GM12872 (cell line): ENCODE measurements around the gene C1QL1.
A peak's percentile ranks its signal among the peaks of the same experiment; 100 is the strongest.

Source experiments
- CTCF ChIP-seq: IDR thresholded peaks from 3 replicates; pipeline ENCODE4 v1.5.1; 2011; ENCODE audit warnings: low read depth, mild to moderate bottlenecking, low read length, moderate library complexity; ENCODE audit not compliant: insufficient read depth

Gene C1QL1

GRCh38 chr17:44915321-44915726, 52.8 kb downstream of the C1QL1 start, which contains the start of gene GFAP:
Gene GFAP, minus strand, starts transcription at chr17:44915500. Its CDS starts 14 bp downstream, at chr17:44915486.
- TF ChIP-seq CTCF = no peak

GRCh38 chr17:44914698-44915271, 53.3 kb downstream of the C1QL1 start:
- no peak for TF ChIP-seq CTCF

- no peak for TF ChIP-seq CTCF
These were observed 54.0 kb downstream of the C1QL1 start for GRCh38 chr17:44914148-44914547.

- TF ChIP-seq CTCF = no peak
These were observed 54.4 kb downstream of the C1QL1 start for GRCh38 chr17:44913676-44914075.

- TF ChIP-seq CTCF = no peak
These were observed 55.1 kb downstream of the C1QL1 start for GRCh38 chr17:44912763-44913544.

GRCh38 chr17:44911133-44912001, 56.7 kb downstream of the C1QL1 start:
- peak; percentile 65 for TF ChIP-seq CTCF
